Measurements from ENCODE around the gene C6orf136. TPM values are rescaled to one million over a fixed set of nuclear protein-coding genes. Genes with fewer than 3 reads are reported as not detected.

Gene C6orf136
- total RNA-seq, 1 donor from 2014 or later = 21.6 TPM

GRCh38 chr6:30612687-30613248 lies 34.2 kb upstream of the C6orf136 start:
- Mint-ChIP-seq H3K27me3 (no peaks in the 10 kb centered on the region), H3K36me3 (ENCODE audit: low read depth) (peaks cover 71% of the 10 kb centered on the region), H3K27ac (peak overlapping the region; percentile 99), H3K4me3 (no peak overlapping the region), H3K4me1 (peaks cover 53% of the 10 kb centered on the region), H3K9me3 (no peaks in the 10 kb centered on the region)
- TF ChIP-seq CTCF (IDR thresholded peaks at IDR 0.05) = no peak
- CTCF ChIA-PET = interaction anchor here (0.9 to 4.6 kb wide), 7 partner anchors 15 to 131 kb away, joined by 3 to 21 read pairs (median 5); no protein-coding TSS in a partner anchor
- intact Hi-C loops (cut with micrococcal nuclease) = loop anchor here (1.0 kb wide), 1 partner anchor 9 kb away; no protein-coding TSS in a partner anchor
- POLR2A ChIA-PET = interaction anchor here (0.5 to 4.8 kb wide), 14 partner anchors 14 to 118 kb away, joined by 3 to 75 read pairs (median 4); partner anchors contain the start of genes ABCF1 and PRR3
- DNase-seq = no peak
- no peak for ATAC-seq (ENCODE audit: low read depth)

GRCh38 chr6:30613251-30614043 lies 33.5 kb upstream of the C6orf136 start:
- Mint-ChIP-seq H3K4me1 (peaks cover 56% of the 10 kb centered on the region), H3K4me3 (peak overlapping the region; percentile 52), H3K36me3 (ENCODE audit: low read depth) (peaks cover 69% of the 10 kb centered on the region), H3K9me3 (no peaks in the 10 kb centered on the region), H3K27ac (peak overlapping the region; percentile 99), H3K27me3 (no peaks in the 10 kb centered on the region)
- CTCF ChIA-PET = interaction anchor here (1.1 to 4.6 kb wide), 7 partner anchors 16 to 160 kb away, joined by 3 to 21 read pairs (median 5); no protein-coding TSS in a partner anchor
- TF ChIP-seq CTCF (IDR thresholded peaks at IDR 0.05) = no peak
- ATAC-seq (ENCODE audit: low read depth) = no peak
- intact Hi-C loops (cut with micrococcal nuclease) = no loop called here
- no peak for DNase-seq
- POLR2A ChIA-PET = interaction anchor here (0.6 to 4.8 kb wide), 19 partner anchors 9 to 287 kb away, joined by 3 to 75 read pairs (median 7); partner anchors contain the start of genes ABCF1, PRR3 and TRIM39

GRCh38 chr6:30614044-30614842 lies 32.7 kb upstream of the C6orf136 start:
- H3K4me3 Mint-ChIP-seq = peak overlapping the region; percentile 99
- ChIA-PET CTCF (interaction anchor here (0.6 to 4.6 kb wide), 11 partner anchors 8 to 786 kb away, joined by 3 to 21 read pairs (median 5); no protein-coding TSS in a partner anchor), POLR2A (interaction anchor here (0.6 to 4.8 kb wide), 69 partner anchors 8 to 1157 kb away, joined by 3 to 75 read pairs (median 7); partner anchors contain the start of genes ABCF1, ATAT1, C6orf136 and DHX16)
- H3K27ac Mint-ChIP-seq = peak overlapping the region; percentile 99
- DNase-seq = no peak
- H3K27me3 Mint-ChIP-seq = no peaks in the 10 kb centered on the region
- peaks cover 58% of the 10 kb centered on the region for H3K4me1 Mint-ChIP-seq
- no peak for ATAC-seq (ENCODE audit: low read depth)
- no peak for TF ChIP-seq CTCF (IDR thresholded peaks at IDR 0.05)
- peaks cover 65% of the 10 kb centered on the region for H3K36me3 Mint-ChIP-seq (ENCODE audit: low read depth)
- H3K9me3 Mint-ChIP-seq = no peaks in the 10 kb centered on the region
- intact Hi-C loops (cut with micrococcal nuclease) = no loop called here

GRCh38 chr6:30614843-30615218 lies 32.1 kb upstream of the C6orf136 start:
- Mint-ChIP-seq H3K4me1 (peaks cover 55% of the 10 kb centered on the region), H3K9me3 (no peaks in the 10 kb centered on the region), H3K36me3 (ENCODE audit: low read depth) (peaks cover 65% of the 10 kb centered on the region), H3K27me3 (no peaks in the 10 kb centered on the region), H3K27ac (peak overlapping the region; percentile 99), H3K4me3 (peak overlapping the region; percentile 99)
- peak; percentile 43 for DNase-seq
- intact Hi-C loops (cut with micrococcal nuclease) = loop anchor here (5.0 kb wide), 5 partner anchors 127 to 1562 kb away; partner anchors contain the start of genes AGPAT1, FLOT1, HLA-B and IER3
- no peak for TF ChIP-seq CTCF (IDR thresholded peaks at IDR 0.05)
- CTCF ChIA-PET = interaction anchor here (0.6 to 4.6 kb wide), 10 partner anchors 9 to 785 kb away, joined by 3 to 21 read pairs (median 5); no protein-coding TSS in a partner anchor
- POLR2A ChIA-PET = interaction anchor here (0.6 to 4.8 kb wide), 67 partner anchors 8 to 1157 kb away, joined by 3 to 75 read pairs (median 7); partner anchors contain the start of genes ABCF1, ATAT1, C6orf136 and DHX16
- ATAC-seq (ENCODE audit: low read depth) = peak; percentile 54
